UCSD-AML1 (cell line): ENCODE results near the gene EVI5.
"Not testable (repeated sequence)": the region's sequence is repeated elsewhere in the genome, so short reads cannot be mapped to it uniquely, and the experiment has no call there.

Source experiments
- DNase-seq: peaks from one replicate; lab custom pipeline; 2025; ENCODE audit not compliant: unreplicated experiment; lab: John Stamatoyannopoulos, UW

Gene EVI5

DNA sequence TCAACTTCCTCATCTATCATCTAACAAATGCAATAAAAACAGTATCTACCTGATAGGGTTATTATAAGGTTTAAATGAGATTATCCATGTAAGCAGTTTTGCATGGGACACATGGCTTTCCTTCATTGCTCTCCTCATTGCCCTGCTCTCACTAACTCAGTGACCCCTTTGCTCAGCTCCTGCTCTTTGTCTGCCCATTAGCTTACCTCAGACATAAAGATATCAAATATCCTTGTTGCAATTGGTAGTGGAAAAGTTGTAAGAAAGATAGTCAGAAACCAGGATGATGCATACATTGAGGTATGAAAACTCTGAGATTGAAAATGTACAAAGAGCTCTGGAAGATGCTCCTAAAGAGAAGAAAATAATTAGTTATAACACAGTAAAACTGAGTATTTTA lies 89.8 kb downstream of the EVI5 start:
- no peak for DNase-seq

DNA sequence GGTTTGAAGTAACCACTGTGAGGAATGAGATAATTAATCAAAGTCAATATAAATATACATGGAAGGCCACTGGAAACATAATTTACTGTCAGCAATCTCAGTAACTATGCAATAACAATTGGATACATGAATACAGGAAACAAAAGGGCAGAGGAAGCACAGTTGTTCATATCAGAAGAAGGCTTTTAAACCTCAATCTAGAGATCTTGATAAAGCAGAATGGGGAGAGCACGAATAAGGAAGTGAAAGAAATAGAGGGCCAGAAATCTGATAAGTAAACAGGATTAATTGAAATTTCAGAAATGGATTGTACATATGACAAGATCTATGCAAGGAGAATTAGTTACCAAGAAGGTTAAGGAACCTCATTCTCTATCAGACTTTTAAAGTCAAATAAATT lies 93.0 kb downstream of the EVI5 start:
- no peak for DNase-seq

DNA sequence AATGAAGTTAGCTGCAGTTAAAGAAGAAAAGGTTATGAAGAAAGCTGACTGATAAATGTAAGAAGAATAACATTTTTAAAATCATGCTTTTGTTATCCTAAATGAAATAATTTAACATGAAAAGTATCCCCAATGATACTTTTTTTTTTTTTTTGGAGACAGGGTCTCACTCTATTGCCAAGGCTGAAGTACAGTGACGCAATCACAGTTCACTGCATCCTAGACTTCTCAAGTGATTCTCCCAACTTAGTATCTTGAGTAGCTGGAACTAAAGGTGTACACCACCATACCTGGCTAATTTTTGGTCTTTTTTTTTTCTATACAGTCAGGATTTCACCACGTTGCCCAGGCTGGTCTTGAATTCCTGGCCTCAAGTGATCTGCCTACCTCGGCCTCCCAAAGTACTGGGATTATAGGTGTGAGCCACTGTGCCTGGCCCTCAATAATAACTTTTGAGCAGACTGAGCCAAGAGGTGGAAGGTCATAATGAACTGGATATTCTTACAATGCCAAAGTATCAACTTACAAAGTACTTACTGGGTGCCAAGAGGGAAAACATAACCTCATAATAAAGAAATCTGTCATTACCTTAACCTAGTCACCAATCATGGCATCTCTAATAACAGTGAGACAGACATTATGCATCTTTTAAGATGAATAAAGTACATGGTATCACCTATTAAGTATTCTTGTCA lies 94.5 kb downstream of the EVI5 start:
- no peak for DNase-seq

DNA sequence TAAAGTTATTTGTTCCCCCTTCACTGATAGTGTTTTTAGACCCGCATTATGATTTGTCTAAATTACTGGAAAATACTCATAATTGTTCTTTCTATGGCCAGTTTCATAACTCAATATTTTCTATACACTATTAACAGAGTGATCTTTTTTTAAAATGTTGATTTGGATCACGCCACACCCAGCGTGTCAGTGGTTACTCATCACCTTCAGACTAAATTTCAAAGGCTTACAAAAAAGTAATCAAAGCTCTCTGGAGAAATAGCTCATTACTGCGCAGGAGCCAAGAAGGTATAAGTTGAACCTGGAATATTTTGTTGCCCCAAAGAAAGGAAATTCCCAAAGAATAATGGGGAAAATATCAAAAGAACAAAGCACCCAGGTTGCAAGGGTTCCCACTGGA lies 104.9 kb downstream of the EVI5 start:
- no peak for DNase-seq

DNA sequence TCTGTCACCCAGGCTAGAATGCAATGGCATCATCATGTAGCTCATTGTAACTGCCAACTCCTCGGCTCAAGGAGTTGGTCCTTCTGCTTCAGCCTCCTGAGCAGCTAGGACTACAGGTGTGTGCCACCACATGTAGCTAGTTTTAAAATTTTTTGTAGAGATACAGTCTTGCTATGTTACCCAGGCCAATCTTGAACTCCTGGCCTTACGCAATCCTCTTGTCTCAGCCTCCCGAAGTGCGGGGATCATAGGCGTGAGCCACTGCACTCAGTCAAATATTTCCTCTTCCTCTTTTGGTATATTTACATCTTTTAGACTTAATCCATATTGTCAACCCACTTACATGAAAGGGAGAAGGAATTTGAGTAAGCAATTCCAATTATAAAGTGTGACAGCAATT lies 121.1 kb downstream of the EVI5 start:
- no peak for DNase-seq

DNA sequence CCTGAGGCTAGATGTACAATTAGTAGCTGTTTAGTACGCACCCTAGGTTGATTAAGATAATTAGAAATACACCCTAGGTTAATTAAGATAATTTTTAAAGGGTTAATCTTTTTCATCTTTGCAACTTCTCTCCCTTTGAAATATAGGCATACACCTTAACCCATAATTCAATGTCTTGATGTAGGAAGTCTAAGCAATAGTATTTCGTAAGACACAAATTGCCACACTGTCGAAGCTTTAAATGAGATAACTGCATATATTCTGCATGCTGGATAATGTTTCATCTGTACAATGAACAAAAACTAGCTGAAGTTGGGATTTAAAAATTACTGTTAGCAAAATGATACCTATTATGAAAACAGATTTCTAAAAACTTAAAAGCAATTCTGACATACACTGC lies 122.9 kb downstream of the EVI5 start:
- DNase-seq, result no peak

DNA sequence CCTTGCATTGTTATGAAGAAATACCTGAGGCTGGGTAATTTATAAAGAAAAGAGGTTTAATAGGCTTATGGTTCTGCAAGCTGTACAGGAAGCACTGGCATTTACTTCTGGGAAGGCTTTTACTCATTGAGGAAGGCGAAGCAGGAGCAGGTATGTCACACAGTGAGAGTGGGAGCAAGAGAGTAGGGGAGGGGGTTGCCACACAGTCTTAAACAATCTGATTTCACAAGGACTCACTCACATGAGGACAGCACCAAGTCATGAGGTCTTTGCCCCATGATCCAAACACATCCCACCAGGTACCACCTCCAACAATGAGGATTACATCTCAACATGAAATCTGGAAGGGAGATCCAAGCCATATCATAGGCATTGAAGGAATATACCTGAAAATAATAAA lies 127.2 kb downstream of the EVI5 start:
- no peak for DNase-seq

DNA sequence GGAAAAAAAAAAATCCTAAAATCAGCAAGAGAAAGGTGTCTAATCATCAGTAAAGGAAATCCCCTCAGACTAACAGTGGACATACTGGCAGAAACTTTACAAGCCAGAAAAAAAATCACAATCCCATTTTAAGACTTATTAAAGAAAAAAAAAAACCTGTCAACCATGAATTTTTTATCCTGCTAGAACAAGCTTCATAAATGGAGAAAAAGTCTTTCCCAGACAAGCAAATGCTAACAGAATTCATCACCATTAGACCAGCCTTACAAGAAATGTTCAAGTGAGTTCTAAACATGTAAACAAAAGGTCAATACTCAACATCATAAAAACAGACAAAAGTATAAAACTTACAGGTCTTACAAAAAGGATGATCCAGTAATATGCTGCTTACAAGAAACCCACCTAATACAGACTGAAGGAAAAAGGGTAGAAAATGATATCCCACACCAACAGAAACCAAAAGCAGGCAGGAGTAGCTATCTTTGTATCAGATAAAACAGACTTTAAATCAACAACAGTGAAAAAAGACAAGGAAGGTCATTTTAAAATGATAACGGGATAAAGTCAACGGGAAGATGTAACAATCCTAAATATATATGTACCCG lies 129.6 kb downstream of the EVI5 start:
- no peak for DNase-seq

DNA sequence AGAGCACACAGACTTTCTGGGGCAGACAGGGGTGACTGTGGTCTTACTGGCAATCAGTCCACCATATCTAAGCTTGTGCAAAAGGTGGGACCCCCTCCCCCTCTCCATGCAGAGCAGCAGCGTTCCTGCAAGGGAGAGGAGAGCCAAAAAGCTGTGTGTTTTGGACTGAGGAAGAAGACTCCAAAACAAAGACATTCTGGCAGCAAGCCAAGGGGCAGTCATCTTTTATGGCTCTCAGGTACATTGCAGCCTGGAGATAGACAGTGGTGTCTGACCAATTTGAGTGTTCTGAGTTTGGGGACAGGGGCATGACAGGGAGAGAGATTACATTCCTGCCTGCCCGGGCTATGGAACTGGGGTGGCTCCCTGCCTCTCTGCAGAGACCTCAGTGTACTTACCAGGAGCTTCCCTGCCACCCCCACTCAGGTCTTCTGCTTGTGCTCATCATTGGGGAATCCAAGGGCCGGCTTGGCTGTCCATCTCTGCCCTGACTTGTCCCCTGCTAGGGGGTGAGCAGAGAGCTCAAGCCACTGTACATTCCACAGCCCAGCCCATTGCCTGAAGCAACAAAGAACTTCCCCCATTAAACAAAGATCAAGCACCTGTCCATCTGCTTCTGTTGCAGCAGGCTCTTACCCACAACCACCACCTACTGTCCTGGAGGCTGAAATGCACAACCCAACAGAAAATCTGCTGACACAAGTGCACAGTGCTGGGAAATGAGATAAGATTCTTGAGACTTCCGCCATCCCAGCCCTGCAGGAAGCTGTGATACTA lies 131.1 kb downstream of the EVI5 start:
- DNase-seq, result no peak

DNA sequence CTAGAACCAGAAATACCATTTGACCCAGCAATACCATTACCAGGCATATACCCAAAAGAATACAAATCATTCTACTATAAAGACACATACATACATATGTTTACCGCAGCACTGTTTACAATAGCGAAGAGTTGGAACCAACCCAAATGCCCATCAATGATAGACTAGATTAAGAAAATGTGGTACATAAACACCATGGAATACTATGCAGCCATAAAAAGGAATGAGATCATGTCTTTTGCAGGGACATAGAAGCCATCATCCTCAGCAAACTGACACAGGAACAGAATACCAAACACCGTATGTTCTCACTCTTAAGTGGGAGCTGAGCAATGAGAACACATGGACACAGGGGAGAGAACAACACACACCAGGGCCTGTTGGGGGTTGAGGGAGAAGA lies 144.2 kb downstream of the EVI5 start:
- not testable (repeated sequence) for DNase-seq

DNA sequence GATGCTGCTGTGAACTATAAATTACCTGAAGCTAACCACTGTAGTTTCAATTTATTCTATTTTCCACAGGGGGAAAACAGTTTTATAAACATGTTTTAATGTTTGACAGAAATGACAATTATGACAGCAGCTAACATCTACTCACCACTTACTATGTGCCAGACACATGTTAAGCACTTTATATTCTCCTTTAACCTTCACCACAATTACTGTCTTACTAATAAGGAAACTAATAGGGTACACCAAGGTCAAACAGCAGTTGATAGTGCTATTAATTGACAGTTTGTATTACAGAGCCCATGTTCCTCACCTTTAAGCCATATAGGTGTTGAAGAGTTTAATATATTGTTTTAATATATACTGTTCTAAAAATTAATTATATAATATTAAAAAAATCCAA lies 146.4 kb downstream of the EVI5 start:
- DNase-seq, result no peak

DNA sequence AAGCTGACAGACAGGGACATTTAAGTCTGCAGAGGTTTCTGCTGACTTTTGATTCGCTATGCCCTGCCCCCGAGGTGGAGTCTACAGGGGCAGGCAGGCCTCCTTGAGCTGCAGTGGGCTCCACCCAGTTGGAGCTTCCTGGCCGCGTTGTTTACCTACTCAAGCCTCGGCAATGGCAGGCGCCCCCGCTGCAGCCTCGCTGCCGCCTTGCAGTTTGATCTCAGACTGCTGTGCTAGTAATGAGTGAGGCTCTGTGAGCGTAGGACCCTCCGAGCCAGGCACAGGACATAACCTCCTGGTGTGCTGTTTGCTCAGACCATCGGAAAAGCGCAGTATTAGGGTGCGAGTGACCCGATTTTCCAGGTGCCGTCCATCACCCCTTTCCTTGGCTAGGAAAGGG lies 149.7 kb downstream of the EVI5 start:
- not testable (repeated sequence) for DNase-seq

DNA sequence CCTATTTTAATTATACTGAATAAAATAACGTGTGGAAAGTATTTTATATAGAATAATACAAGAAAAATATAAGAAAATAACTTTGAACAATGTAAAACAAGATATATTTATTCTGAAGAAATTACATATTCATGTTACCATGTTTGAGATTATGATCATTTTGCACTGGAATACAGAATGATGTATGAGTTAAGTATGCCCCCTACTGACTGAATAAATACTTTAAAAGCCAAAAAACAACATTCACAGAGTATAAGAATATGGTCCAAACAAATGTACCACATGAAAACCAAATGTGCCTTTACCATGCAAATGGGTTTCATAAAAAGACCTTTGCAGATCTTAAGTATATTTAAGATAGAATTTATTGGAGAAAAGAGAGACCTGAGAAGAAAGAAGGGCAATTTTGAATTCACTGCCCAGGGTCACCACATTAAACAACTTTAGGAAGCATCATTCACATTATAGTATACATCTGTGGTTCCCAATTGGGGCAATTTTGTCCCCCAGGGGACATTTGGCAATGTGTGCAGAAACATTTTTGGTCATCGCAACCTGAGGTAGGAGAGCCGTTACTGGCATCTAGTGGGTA lies 161.6 kb downstream of the EVI5 start:
- no peak for DNase-seq

DNA sequence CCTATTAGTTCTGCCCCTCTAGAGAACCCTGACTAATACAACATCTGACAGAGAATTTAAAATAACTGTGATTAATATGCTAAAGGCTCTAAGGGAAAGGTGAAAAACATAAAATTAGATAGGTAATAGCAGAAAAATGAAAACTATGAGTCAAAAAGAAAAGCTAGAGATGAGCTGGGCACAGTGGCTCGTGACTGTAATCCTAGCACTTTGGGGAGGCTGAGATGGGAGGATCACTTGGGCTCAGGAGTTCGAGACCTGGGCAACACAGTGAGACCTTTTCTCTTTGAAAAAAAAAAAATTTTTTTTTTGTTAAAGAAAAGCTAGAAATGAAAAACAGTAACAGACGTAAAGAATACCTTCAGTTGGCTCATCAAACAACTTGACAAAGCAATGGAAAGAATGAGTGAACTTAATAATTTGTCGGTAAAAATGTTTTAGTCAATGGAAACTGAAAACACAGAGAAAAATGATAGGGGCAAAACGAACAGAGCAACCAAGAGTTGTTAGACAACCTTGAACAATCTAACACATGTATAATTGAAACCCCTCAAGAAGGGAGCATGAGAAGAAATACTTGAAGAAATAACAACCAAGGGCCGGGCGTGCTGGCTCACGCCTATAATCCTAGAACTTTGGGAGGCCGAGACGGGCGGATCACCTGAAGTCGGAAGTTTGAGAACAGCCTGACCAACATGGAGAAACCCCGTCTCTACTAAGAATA lies 165.3 kb downstream of the EVI5 start:
- DNase-seq, result no peak

DNA sequence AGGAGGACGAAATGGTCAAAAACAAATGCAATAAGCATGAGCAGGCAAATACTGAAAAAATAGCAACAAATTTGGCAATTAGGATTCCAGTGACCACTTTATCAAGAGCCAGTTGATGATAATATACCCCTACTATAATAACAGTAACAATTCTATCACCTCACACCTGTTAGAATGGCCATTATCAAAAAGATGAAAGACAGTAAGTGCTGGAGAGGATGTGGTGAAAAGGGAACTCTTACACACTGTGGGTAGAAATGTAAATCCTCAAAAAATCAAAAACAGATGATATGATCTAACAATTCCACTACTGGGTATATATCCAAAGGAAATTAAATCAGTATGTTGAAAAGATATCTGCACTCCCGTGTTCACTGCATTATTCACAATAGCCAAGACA lies 183.9 kb downstream of the EVI5 start:
- DNase-seq, result no peak

DNA sequence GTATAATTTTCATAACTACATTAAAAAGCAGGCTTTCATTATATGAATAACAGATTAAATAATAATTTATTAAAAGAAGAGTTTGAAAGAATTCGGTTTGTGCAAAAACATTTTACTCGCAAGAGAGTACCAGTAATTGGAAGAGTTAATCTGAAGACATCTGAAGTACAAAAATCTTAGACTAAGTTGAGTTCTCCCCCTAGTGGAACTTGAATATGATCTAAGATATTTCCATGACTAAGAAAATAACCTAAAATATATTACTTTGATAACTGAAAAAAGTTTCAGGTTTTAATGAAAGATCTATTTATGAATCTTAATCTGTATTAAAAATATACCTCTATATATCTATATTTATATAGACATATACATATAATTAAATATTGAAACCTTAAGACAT lies 185.7 kb downstream of the EVI5 start:
- no peak for DNase-seq

DNA sequence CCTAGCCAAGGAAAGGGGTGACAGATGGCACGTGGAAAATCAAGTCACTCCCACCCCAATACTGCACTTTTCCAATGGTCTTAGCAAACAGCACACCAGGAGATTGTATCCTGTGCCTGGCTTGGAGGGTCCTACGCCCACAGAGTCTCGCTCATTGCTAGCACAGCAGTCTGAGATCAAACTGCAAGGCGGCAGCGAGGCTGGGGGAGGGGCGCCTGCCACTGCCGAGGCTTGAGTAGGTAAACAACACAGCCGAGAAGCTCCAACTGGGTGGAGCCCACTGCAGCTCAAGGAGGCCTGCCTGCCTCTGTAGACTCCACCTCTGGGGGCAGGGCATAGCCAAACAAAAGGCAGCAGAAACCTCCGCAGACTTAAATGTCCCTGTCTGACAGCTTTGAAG lies 195.5 kb downstream of the EVI5 start:
- not testable (repeated sequence) for DNase-seq

DNA sequence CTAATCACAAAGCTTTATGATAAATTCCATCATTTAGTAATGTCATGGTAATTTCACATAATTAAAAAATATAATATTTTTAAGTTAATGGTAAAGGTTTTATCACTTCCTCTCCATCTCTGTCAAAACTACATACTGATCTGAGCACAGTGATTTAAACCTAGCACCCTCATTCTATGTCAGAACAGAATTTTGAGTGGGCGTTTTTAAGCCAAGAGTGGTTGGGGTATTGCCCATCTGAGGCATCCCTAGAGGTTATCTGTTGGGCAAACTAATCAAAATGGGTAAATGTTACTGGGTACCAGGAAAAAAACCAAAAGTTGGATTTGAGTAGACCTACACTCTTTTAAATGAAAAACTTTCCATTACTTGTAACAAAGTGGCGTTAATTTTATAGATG lies 197.5 kb downstream of the EVI5 start:
- DNase-seq, result no peak

DNA sequence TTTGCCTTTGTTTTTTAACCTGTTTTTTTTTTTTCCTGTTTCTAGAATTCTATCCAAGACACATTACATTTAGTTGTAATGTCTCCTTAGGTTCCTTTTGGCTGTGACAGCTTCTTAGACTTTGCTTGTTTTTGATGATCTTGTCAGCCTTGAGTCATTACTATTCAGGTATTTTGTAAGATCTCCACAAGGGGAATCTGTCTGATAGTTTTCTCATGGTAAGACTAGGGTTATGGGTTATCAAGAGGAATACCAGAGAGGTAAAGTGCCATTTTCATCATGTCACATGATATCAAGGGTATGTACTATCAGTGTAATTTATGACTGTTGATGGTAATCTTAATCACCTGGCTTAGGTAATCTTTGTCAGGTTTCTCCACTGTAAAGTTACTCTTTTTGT lies 199.1 kb downstream of the EVI5 start:
- DNase-seq, result no peak

DNA sequence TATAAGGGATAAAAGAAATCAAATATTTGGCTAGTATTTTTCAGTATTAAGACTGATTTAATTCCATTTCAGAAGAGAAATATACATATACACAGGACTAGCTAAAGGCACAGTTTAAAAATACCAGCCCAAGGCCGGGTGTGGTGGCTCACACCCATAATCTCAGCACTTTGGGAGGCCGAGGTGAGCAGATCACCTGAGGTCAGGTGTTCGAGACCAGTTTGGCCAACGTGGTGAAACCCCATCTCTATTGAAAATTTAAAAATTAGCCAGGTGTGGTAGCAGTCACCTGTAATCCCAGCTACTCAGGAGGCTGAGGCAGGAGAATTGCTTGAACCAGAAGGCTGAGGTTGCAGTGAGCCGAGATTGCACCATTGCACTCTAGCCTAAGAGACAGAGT lies 200.1 kb downstream of the EVI5 start:
- not testable (repeated sequence) for DNase-seq
